Measurements from ENCODE around the gene SUDS3. TPM values are rescaled to one million over a fixed set of nuclear protein-coding genes. Genes with fewer than 3 reads are reported as not detected.

SUDS3 gene
- total RNA-seq, 1 experiment from 2014 or later: 50.5 TPM

- H3K27me3 ChIP-seq (ENCODE audit: insufficient read depth, low read length): no peaks in the 10 kb centered on the region
- peaks cover 4 to 13% of the 10 kb centered on the region in 2 experiments for H3K4me1 Mint-ChIP-seq
- H3K4me3 Mint-ChIP-seq: no peak overlapping the region
- H3K36me3 Mint-ChIP-seq (ENCODE audit: insufficient read depth in 1 of 3, low read depth in 3 of 3): no peaks in the 10 kb centered on the region
- H3K79me1 ChIP-seq (ENCODE audit: insufficient read depth, low read depth, low read length, poor library complexity, severe bottlenecking): no peaks in the 10 kb centered on the region
- no CpG with 5 or more reads among the region's 5 CpGs for WGBS (ENCODE audit: extremely low coverage, insufficient read length, low lambda C conversion rate)
- H3K4me1 ChIP-seq (ENCODE audit: insufficient read depth, low read length): peaks cover 4% of the 10 kb centered on the region; the same call in 1 of the 2 replicates
- H2BK5ac ChIP-seq (ENCODE audit: insufficient read length, low read length): no peak overlapping the region
- no peak overlapping the region for H3K27ac Mint-ChIP-seq
- H3K27ac ChIP-seq (ENCODE audit: insufficient read length, low read depth, low read length): no peak overlapping the region
- H3K18ac ChIP-seq (ENCODE audit: insufficient read length, low read depth, low read length): no peak overlapping the region
- H2BK120ac ChIP-seq (ENCODE audit: low read depth, low read length, poor library complexity, severe bottlenecking): no peak overlapping the region
- no peak for DNase-seq
- no peak overlapping the region for H3K14ac ChIP-seq (ENCODE audit: insufficient read depth, low read length)
- H3K9me3 Mint-ChIP-seq: no peaks in the 10 kb centered on the region
- H3K9me3 ChIP-seq (ENCODE audit: control insufficient read depth, low read depth, low read length): no peaks in the 10 kb centered on the region
- no peak overlapping the region for H3K56ac ChIP-seq (ENCODE audit: insufficient read length, low read depth, low read length)
- H2BK12ac ChIP-seq (ENCODE audit: insufficient read length, low read depth, low read length): no peak overlapping the region
- no peaks in the 10 kb centered on the region for H4K20me1 ChIP-seq (ENCODE audit: control insufficient read depth, insufficient read depth, insufficient read length)
- no peak overlapping the region for H4K8ac ChIP-seq (replicated peaks; ENCODE audit: insufficient read length, low read depth, low read length)
- H3K23me2 ChIP-seq (ENCODE audit: insufficient read length, low read depth, low read length, poor library complexity, severe bottlenecking): no peaks in the 10 kb centered on the region
- no peaks in the 10 kb centered on the region for H3K79me2 ChIP-seq (ENCODE audit: insufficient read depth, low read length)
- no peak overlapping the region for H3K9ac ChIP-seq (ENCODE audit: extremely low read depth, insufficient read length, low read length)
- H2AFZ ChIP-seq (ENCODE audit: low read length): no peak overlapping the region
- no peak overlapping the region for H2BK15ac ChIP-seq (ENCODE audit: low read depth, low read length)
- no peak overlapping the region for H3K23ac ChIP-seq (ENCODE audit: insufficient read length, low read depth, low read length)
- no peak overlapping the region for H2AK5ac ChIP-seq (ENCODE audit: insufficient read length, low read length)
- no peaks in the 10 kb centered on the region for H3K27me3 Mint-ChIP-seq (ENCODE audit: low read depth)
- H4K5ac ChIP-seq (ENCODE audit: insufficient read length, low read depth, low read length): no peak overlapping the region
- H3K4me2 ChIP-seq (ENCODE audit: insufficient read depth, insufficient read length, low read length): no peak overlapping the region
- no peak overlapping the region for H3T11ph ChIP-seq (ENCODE audit: low read length)
- no peak for TF ChIP-seq CTCF (conservative IDR thresholded peaks at IDR 0.05)
- no peak overlapping the region for H2BK20ac ChIP-seq (ENCODE audit: low read depth, low read length, poor library complexity, severe bottlenecking)
- no peak overlapping the region for H4K91ac ChIP-seq (ENCODE audit: insufficient read length, low read depth, low read length)
- no peak overlapping the region for H3K4ac ChIP-seq (ENCODE audit: low read depth, low read length)
Observed at GRCh38 chr12:118432812-118433545, 56.6 kb downstream of the SUDS3 start.
